ENCODE results near the gene XRN2.

DNA sequence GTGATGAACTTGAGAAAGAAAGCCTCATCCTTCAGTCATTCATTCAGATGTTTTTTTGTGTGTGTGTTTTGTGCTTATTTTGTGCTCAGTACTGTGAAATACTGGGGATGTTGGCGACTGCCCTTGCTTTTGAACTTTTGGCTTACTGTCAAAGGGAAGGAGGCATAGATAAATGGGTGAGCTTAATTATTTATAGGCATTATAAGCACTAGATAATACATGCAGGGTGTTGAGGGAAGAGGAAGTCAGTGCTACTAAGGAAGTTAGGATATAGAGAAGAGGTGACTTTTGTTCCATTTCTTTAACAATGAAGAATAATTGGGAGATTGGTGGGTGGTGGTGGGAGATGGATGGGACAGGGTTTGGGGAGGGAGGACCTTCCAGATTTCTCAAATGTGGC lies 23.6 kb downstream of the XRN2 start:
- TF ChIP-seq, protein P1, sequence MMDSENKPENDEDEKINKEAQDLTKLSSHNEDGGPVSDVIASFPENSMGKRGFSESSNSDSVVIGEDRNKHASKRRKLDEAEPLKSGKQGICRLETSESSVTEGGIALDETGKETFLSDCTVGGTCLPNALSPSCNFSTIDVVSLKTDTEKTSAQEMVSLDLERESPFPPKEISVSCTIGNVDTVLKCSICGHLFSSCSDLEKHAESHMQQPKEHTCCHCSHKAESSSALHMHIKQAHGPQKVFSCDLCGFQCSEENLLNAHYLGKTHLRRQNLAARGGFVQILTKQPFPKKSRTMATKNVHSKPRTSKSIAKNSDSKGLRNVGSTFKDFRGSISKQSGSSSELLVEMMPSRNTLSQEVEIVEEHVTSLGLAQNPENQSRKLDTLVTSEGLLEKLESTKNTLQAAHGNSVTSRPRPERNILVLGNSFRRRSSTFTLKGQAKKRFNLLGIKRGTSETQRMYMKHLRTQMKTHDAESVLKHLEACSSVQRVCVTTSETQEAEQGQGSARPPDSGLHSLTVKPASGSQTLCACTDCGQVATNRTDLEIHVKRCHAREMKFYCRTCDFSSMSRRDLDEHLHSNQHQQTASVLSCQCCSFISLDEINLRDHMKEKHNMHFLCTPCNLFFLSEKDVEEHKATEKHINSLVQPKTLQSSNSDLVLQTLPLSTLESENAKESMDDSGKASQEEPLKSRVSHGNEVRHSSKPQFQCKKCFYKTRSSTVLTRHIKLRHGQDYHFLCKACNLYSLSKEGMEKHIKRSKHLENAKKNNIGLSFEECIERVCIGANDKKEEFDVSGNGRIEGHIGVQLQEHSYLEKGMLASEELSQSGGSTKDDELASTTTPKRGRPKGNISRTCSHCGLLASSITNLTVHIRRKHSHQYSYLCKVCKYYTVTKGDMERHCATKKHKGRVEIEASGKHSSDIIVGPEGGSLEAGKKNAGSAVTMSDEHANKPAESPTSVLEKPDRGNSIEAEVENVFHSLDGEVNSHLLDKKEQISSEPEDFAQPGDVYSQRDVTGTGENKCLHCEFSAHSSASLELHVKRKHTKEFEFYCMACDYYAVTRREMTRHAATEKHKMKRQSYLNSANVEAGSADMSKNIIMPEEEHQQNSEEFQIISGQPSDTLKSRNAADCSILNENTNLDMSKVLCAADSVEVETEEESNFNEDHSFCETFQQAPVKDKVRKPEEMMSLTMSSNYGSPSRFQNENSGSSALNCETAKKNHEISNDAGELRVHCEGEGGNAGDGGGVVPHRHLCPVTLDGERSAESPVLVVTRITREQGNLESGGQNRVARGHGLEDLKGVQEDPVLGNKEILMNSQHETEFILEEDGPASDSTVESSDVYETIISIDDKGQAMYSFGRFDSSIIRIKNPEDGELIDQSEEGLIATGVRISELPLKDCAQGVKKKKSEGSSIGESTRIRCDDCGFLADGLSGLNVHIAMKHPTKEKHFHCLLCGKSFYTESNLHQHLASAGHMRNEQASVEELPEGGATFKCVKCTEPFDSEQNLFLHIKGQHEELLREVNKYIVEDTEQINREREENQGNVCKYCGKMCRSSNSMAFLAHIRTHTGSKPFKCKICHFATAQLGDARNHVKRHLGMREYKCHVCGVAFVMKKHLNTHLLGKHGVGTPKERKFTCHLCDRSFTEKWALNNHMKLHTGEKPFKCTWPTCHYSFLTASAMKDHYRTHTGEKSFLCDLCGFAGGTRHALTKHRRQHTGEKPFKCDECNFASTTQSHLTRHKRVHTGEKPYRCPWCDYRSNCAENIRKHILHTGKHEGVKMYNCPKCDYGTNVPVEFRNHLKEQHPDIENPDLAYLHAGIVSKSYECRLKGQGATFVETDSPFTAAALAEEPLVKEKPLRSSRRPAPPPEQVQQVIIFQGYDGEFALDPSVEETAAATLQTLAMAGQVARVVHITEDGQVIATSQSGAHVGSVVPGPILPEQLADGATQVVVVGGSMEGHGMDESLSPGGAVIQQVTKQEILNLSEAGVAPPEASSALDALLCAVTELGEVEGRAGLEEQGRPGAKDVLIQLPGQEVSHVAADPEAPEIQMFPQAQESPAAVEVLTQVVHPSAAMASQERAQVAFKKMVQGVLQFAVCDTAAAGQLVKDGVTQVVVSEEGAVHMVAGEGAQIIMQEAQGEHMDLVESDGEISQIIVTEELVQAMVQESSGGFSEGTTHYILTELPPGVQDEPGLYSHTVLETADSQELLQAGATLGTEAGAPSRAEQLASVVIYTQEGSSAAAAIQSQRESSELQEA (CRISPR knock-in tag; IDR thresholded peaks at IDR 0.05; ENCODE audit: not compliant biosample characterization), result no peak
- TF ChIP-seq TOPORS (CRISPR knock-in tag; IDR thresholded peaks at IDR 0.05) (no peak), ZNF552 (CRISPR knock-in tag; IDR thresholded peaks at IDR 0.05; ENCODE audit: borderline replicate concordance) (no peak), NR2F2 (IDR thresholded peaks at IDR 0.05; ENCODE audit: borderline replicate concordance, low read depth) (no peak), RFXANK (CRISPR knock-in tag; IDR thresholded peaks at IDR 0.05) (no peak), CEBPB (IDR thresholded peaks at IDR 0.05; ENCODE audit: borderline replicate concordance, low read depth, low read length) (no peak), TBX3 (IDR thresholded peaks at IDR 0.05; ENCODE audit: borderline replicate concordance) (no peak), POLR2A (IDR thresholded peaks at IDR 0.05; ENCODE audit: insufficient read depth in 1 of 2, low read depth in 2 of 2, low read length in 2 of 2) (no peak), MAF1 (CRISPR knock-in tag; IDR thresholded peaks at IDR 0.05; ENCODE audit: borderline replicate concordance) (no peak), HNRNPK (IDR thresholded peaks at IDR 0.05; ENCODE audit: low read depth, low read length, poor library complexity, severe bottlenecking) (no peak)
- TF ChIP-seq, protein P2, sequence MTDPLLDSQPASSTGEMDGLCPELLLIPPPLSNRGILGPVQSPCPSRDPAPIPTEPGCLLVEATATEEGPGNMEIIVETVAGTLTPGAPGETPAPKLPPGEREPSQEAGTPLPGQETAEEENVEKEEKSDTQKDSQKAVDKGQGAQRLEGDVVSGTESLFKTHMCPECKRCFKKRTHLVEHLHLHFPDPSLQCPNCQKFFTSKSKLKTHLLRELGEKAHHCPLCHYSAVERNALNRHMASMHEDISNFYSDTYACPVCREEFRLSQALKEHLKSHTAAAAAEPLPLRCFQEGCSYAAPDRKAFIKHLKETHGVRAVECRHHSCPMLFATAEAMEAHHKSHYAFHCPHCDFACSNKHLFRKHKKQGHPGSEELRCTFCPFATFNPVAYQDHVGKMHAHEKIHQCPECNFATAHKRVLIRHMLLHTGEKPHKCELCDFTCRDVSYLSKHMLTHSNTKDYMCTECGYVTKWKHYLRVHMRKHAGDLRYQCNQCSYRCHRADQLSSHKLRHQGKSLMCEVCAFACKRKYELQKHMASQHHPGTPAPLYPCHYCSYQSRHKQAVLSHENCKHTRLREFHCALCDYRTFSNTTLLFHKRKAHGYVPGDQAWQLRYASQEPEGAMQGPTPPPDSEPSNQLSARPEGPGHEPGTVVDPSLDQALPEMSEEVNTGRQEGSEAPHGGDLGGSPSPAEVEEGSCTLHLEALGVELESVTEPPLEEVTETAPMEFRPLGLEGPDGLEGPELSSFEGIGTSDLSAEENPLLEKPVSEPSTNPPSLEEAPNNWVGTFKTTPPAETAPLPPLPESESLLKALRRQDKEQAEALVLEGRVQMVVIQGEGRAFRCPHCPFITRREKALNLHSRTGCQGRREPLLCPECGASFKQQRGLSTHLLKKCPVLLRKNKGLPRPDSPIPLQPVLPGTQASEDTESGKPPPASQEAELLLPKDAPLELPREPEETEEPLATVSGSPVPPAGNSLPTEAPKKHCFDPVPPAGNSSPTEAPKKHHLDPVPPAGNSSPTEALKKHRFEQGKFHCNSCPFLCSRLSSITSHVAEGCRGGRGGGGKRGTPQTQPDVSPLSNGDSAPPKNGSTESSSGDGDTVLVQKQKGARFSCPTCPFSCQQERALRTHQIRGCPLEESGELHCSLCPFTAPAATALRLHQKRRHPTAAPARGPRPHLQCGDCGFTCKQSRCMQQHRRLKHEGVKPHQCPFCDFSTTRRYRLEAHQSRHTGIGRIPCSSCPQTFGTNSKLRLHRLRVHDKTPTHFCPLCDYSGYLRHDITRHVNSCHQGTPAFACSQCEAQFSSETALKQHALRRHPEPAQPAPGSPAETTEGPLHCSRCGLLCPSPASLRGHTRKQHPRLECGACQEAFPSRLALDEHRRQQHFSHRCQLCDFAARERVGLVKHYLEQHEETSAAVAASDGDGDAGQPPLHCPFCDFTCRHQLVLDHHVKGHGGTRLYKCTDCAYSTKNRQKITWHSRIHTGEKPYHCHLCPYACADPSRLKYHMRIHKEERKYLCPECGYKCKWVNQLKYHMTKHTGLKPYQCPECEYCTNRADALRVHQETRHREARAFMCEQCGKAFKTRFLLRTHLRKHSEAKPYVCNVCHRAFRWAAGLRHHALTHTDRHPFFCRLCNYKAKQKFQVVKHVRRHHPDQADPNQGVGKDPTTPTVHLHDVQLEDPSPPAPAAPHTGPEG (CRISPR knock-in tag; IDR thresholded peaks at IDR 0.05), result no peak
- TF ChIP-seq, protein P3, sequence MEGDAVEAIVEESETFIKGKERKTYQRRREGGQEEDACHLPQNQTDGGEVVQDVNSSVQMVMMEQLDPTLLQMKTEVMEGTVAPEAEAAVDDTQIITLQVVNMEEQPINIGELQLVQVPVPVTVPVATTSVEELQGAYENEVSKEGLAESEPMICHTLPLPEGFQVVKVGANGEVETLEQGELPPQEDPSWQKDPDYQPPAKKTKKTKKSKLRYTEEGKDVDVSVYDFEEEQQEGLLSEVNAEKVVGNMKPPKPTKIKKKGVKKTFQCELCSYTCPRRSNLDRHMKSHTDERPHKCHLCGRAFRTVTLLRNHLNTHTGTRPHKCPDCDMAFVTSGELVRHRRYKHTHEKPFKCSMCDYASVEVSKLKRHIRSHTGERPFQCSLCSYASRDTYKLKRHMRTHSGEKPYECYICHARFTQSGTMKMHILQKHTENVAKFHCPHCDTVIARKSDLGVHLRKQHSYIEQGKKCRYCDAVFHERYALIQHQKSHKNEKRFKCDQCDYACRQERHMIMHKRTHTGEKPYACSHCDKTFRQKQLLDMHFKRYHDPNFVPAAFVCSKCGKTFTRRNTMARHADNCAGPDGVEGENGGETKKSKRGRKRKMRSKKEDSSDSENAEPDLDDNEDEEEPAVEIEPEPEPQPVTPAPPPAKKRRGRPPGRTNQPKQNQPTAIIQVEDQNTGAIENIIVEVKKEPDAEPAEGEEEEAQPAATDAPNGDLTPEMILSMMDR (CRISPR knock-in tag; IDR thresholded peaks at IDR 0.05), result no peak

Data from HepG2 (cell line).